DMS153 (cell line): ENCODE measurements around the gene SYNPR.
"Not testable (repeated sequence)": the region's sequence is repeated elsewhere in the genome, so short reads cannot be mapped to it uniquely, and the experiment has no call there.

Source experiments
- DNase-seq: peaks from one replicate; lab custom pipeline; 2025; lab: John Stamatoyannopoulos, UW

SYNPR gene

DNA sequence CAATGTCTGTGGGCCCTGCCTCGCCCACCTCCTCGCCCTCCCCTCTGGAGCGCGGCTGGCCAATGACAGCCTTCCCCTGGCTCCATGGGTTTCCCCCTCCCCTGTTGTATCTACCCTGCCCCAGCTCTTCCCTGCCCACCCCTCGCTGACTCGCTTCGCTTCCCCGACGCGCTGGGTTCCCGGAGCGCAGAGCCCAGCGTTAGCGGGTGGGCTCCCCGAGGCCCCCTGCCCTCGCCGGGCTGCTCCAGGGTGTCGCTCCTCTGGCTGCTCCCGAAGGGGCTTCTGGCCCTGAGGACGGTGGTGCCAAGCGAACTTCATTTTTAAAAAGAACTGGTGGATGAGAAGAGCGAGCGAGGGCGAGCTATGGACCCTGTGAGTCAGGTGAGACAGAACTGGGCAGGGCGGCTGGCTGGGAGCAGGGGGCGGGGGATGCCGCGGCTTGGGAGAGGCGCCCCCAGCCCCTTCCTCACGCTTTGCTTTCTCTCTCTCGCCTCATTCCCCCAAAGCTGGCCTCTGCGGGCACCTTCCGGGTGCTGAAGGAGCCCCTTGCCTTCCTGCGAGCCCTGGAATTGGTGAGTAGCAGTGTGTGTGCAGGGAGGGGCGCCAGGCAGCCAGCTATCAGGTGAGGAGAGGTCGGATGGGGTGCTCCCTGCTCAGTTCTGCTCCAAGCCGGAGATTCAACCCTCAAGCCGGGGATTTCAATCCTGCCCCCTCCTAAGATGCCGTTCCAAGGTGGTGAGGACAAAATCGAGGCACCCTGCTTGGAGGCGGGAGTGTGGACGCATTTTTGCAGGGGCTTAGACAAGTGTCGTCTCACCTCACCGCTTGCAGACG lies at the start of gene SYNPR:
Gene SYNPR, plus strand, starts transcription at position 138 of the 834 bp plus-strand sequence.
- DNase-seq = no peak

DNA sequence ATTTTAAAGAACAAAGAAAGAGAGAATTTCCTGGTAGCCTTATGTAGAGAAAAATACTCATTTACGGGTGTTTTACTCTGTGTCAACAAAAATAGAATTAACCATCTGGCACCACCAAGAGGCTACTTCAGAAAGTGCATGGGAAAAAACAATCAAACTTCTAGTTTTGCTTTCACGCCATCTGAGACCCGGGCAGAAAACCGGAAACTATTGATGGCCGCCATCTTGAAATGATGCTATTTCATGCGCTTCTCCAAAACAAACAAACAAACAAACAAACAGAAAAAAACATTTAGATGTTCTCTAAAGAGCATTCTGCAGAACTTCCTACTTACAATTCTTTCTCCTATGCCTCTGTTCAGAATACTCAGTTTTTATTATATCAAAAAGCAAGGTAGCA lies 49.4 kb upstream of the SYNPR start:
- peak; percentile 18 for DNase-seq

DNA sequence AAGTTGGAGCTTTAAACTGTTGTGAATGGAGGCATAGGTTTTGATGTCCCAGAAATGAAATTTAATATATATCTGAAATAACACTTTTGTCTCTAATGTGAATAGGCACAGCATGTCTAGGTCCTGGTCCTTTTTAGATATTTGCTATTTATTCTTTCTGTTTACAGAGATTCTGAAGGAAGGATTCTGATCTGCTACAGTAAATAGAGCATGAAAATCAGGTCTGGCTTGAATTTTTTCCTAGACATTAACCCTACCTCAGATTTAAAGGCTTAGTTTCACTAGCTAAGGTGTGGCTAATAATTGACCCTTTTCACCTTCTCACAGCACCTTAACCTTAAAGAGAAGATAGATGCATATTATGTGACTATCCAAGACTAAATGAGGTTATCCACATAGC lies 48.0 kb upstream of the SYNPR start:
- no peak for DNase-seq

DNA sequence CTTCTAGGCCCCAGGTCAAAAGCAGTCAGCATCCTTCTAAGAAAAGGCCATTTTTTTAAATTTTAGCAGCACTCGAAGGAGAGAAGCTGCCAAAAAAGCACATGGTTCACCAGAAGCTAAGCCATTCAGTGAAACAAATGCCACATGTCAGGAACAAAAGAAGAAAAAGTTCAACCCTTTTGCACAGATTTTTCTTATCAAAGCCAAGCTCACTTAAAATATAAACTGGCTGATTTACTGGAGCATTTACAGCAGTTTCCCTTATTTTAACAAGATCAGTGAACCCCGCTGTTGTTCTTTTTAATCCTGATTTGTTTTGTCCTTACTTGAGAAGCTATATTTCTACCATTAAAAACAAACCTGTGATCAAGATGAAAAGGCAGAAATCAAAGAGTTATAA lies 46.5 kb upstream of the SYNPR start:
- DNase-seq = no peak

DNA sequence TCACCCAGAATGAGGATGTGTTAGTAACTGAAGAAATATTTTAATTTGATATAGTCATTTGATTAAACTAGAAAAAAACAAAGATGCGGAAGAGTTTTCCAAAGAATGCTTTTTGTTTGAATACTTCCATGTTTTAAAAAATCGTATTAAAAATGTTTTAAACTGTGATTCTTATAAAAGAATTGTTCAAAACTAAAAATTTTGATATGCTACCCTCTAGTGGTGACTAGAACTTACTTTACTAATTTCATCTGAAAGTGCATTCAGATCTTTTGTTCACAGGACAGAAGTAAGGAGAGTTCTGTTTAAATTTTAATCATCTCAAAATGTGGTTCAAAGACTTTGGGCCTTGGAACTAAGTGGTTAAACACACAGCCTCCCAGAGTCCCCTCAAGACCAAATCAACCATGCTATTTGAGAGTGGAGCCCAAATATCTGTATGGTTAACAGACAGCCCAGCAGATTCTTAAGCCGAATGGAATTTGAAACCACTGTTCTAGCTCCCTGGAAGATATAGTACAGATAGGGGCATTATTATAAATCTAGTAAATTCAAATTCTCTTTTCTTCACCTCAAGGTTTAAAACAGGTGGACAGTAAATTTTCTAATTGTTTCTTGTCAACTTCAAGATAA lies 45.2 kb upstream of the SYNPR start:
- no peak for DNase-seq

DNA sequence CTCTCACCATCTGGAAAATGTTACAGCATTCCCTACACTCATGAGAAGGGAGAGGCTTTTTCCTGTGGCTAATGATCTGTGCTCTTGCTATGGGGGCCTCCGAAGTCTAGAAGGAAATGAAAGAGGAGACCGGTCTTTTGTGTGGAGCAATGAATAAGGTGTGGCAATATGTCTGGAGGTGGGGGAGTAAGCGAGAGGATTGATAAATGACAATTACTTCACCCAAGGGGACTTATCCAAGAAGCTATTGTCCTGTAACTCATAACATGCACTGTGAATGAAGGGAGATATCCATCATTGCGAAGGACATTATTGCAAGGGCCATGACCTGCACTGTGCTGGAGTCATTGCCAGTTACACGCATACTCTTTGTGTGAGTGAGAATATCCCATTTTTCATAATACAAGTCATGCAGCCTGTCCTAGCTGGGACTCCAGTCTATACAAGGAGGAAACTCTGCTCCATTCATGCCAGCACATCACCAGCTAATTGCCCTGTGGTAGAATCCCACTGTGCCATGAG lies 37.7 kb upstream of the SYNPR start:
- no peak for DNase-seq

DNA sequence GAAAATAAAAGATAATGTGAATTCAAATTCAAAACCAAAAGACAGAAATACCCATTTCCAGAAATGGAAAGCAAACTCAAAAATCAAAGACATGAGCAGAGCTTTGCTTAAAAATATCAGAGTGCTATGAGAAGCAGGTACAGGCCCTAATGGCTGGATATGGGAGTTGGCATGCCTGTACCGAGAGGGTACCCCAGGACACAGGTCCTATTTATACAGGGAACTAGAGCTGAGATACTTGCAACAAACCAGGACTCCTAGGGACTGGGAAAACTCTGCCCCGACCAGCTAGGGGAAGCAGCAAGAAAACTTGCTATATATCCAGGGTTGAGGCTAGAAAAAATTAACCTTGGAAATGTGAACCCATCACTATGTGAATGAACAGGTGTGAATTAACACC lies 36.0 kb upstream of the SYNPR start:
- DNase-seq = no peak

DNA sequence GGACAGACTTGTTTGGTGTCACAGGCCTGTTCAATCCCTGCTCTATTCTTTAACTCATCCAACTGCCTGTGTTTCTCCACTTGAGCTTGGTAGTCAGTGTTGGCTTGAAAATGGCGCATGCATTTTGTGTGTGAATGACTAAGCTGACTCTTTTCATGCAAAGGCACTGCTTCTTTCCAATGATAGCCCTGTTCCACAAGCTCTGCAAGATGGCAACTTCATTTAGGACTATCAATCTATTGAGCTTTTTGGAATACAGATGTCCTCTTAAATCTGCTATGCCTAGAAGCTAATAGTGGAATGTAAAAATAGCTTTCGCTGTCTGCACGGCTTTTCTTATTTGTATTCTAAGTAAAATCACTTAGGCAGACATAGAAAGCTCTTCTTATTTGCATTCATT lies 33.6 kb upstream of the SYNPR start:
- no peak for DNase-seq

DNA sequence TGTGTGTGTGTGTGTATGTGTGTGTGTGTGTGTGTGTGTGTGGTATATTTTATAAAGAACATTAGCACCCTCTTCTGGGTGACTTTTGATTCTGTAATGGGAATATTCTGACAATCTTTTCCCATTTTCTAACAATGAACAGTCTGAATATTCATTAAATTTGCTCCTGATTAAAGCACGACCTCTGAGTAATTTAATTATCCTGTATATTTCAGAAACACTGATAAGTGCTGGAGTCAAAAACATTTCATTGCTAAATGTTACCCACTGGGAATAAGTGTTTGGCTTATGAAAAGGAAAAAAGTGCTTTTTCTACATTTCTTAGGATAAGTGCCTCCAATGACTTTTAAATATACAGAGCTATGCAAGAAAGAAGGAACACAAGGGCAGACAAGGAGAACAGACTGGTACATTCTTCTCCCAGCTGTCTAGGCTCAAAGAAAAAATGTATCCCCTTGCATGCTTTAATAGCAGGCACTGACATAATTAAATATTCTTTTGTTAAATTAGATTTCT lies 32.3 kb upstream of the SYNPR start:
- no peak for DNase-seq

DNA sequence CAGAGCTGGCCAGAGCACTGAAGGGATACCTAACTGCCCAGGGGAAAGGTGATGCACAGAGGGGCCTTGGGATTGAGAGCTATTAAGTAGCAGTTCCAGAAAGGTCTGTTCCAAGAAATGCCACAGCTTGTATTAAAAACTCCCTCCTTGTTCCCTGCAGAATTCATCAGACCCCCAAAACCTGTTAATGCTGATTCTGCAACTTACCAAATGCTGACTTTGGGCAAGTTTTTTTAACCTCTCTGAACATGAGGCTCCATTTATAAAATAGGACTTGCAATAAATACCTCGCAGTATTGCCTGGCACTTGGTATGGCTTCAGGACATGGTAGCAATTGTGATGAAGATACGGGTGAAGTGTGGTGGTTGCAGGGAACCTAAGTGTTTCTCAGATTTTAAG lies 30.1 kb upstream of the SYNPR start:
- no peak for DNase-seq

DNA sequence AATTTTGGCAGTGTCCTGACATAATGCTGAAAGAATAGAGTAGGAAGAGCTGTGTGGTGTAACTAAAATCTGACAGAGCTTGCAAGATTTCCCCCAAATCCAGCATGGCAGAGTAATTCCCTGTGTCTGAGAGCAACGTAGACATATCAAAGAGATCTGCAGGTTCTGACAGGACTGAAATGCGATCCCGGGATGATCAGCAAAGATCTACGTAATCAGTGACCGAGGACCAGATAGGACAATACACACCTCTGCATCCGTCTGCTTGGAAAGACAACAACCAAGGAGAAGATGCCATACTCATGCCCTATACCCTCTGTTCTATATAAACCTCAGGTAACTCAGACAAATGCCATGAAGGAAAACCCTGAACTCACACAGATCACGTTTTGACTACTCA lies 26.6 kb upstream of the SYNPR start:
- no peak for DNase-seq

DNA sequence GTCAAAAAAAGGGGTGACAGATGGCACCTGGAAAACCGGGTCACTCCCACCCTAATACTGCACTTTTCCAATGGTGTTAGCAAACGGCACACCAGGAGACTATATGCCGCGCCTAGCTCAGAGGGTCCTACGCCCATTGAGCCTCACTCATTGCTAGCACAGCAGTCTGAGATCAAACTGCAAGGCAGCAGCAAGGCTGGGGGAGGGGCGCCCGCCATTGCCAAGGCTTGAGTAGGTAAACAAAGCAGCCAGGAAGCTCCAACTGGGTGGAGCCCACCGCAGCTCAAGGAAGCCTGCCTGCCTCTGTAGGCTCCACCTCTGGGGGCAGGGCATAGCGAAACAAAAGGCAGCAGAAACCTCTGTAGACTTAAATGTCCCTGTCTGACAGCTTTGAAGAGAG lies 22.3 kb upstream of the SYNPR start:
- not testable (repeated sequence) for DNase-seq

DNA sequence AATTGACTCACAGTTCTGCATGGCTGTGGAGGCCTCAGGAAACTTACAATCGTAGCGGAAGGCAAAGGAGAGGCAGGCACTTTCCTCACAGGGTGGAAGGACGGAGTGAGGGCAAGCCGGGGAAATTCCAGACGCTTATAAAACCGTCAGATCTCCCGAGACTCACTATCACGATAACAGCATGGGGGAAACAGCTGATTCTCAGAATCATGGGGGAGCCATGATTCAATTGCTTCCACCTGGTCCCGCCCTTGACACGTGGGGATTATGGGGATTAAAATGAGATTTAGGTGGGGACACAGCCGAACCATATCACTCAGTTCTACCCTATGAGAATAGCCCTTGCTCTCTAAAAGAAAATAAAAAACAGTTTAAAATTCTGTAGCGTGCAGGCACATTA lies 13.4 kb upstream of the SYNPR start:
- DNase-seq = no peak

DNA sequence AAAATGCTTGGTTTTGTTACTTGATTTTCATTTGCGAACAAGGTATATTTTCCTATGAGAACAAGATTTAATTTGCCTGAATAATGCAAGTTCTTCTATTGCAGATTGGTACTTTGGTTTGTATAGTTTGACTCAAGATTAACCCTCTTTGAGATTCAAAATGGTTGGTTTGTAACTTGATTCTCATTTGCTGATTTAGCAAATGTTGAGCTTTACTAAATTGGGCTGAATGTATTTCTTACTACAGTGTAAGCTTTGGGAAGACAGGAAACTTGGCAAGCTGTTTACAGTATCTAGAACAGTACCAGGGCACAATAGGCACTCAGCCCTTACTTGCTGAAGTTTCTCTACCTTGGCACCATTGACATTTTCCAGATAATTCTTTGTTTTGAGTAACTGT lies 3.7 kb upstream of the SYNPR start:
- DNase-seq = no peak

DNA sequence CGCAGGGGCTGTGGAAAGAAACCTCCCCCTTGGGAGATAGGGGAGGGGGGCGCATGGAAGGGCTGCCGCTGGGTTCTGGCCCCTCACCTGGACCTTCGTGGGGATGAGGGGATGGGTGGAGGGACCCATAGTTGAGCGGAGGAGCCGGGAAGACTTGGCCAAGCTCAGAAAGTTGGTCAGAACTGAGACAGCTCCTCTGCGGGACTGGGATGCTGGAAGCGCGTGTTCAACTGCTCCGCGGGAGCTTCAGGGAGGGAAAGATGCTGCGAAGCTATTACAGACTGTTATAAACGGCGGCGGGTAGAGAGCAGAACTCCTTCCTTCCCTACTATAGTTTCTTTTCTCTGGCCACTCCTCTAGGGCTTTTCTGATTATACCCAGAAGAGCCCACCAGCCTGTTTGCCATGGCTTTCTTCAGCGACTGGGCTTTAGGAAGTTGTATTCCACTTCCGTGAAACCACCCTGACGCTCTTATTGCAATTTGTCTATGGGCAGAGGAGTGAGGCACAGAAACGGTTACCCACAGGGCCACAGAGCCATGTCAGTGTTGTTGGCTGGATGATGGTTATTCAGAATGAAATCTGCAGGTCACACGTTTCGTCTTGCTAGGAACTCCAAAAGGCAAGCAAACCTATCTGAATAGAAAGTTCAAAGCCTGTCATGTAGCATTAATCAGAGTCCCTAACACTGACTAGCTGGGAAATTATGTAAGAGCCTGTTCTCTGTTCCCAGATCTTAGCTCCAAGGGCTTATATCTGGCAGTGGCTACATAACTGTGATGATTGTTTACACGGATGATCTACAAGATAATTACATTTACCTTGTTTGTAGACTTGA lies 1.1 kb downstream of the SYNPR start:
- DNase-seq = no peak

DNA sequence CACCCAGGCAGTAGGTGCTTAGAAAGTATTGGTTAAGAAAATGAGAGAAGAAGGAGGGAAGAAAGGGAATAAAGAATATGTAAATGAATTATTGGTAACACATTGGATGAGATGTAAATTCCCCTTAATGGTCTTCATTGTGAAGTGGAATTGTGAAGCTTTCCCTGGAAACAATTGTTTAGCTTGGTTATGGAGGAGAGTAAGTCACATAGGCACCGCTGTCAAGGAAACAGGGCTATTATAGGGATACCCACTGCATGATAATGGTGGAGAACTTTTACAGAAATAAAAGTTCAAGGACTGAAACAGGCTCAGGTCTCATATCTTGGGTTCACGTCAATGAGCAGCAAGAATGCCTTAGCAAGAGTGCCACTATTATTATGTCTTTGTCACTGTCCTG lies 9.5 kb downstream of the SYNPR start:
- no peak for DNase-seq

DNA sequence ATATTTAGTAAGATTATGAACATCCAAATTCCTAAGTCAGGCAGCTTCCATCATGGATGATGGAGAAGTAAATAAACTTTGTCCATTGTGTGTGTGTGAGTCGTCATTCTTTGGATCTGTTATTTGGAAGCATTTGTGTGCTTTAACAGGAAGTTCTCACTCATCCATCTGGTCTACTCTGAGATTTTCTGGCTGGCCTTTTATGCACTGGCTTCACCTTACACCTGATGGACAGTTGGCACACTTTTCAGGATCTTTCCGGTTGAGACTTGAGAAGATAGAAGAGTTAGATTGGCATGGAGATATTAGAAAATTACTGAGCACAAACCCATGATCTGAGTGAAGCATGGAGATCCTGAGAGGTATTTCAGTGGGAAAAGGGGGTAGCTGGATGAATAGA lies 12.6 kb downstream of the SYNPR start:
- DNase-seq = no peak

DNA sequence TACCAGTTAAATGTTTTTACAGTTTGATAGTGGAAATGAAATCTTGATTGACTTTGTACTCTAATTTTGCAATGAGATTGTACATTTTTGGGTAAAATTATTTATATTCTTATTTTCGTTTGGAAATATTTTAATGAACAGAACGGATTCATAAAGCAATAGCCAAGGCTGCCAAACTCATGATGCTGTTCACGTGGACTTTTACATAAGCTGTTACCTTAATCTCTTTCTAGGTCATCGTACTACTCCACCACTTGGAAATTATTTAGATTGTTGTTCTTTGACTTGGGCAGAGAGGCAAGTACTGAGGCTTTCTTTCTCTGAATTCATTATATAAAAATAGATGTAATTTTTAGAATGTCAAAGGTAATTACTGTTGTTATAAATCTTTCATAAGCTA lies 16.2 kb downstream of the SYNPR start:
- no peak for DNase-seq

DNA sequence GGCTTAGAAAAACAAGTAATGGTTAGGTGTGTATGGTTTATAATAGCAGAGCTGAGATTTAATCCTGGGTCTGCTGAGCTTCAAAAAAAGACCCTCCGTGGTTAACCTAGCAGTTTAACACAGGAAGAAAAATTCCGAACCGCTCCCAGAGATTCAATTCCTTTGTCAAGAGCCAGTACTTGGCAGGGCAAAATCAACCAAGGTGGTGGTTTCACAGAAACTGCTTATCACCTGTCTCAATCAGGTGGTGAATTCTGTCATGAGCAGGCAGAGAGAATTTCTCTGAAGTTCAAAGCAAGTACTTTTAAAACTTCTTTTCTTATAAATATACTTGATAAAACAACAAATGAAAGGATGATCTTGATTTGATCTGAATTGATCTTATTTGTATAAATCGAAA lies 17.2 kb downstream of the SYNPR start:
- no peak for DNase-seq

DNA sequence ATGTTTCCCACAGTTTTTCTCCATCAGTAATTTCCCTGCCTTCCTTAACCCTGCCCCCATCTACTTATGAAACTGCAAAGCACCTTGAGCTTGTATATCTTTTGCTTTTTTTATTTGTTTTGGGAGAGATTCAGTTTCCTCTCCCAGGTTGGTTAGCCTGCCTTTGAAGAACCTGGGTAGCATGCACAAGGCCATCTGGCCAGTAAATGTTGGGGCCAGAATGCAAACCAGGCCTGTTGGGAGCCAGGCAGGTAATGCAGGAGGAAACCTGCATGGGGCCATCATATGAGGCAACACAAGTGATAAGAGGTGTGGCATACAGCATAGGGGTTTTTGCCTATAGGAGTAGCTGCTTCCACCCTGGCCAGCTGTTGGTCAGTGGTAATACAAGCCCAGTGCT lies 17.7 kb downstream of the SYNPR start:
- DNase-seq = no peak

DNA sequence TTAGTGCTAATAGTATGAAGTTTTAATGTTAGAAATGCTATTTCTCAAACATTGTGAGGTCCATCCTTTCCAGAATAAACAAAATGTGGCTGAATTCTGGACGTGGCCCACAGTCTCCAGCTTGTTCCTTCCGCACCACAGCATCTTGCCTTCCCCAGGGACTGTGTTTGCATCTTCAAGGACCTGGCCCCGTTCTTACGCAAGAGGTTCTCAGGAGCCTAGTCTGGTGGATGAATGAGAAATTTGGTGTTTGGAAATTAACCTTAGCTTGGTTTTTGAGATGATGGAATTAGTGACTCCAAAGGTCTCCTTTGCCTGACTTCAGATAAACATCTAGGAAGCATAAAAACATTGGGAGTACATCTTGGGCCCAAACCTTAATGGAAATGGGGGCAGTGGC lies 18.1 kb downstream of the SYNPR start:
- DNase-seq = no peak

DNA sequence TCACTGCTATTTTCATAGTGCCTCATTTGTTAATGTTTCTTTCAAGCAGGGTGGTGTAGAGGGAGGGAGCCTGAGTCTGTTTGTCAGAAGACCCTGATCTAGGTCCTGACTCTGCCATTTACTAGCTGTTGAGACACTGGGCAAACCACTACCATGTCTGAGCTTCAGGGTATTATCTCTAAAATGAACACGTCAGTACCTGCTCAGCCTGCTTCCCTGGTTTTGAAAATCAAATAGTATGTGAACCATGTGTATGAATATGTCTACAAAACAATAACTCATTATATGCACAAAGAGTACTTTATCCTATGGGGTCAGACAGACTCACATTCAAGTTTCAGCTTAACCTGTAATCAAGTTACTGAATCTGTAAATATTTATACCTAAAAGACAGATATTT lies 25.1 kb downstream of the SYNPR start:
- DNase-seq = no peak

DNA sequence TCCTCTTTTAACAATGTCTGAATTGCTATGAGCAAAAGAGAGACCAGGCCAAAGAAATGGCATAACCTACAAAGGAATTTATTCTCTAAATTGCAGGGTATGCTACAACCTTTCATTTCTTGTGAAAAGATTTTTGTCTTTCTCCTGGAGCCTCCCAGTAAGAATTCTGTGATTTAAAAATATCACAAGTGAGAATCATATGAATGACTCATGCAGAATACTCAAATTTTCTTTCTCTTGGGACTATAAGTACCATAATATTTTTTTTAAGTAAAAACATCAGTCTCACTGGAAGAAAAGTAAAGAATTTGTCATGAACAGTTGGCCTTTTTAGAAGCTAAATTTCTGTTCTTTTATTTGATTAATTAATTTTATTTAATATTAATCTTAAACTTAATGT lies 26.3 kb downstream of the SYNPR start:
- DNase-seq = no peak
